ENCODE results near the gene SPOP. TPM values are rescaled to one million over a fixed set of nuclear protein-coding genes. Genes with fewer than 3 reads are reported as not detected.

The SPOP gene
- total RNA-seq, 1 experiment from 2014 or later: 52.3 TPM

DNA sequence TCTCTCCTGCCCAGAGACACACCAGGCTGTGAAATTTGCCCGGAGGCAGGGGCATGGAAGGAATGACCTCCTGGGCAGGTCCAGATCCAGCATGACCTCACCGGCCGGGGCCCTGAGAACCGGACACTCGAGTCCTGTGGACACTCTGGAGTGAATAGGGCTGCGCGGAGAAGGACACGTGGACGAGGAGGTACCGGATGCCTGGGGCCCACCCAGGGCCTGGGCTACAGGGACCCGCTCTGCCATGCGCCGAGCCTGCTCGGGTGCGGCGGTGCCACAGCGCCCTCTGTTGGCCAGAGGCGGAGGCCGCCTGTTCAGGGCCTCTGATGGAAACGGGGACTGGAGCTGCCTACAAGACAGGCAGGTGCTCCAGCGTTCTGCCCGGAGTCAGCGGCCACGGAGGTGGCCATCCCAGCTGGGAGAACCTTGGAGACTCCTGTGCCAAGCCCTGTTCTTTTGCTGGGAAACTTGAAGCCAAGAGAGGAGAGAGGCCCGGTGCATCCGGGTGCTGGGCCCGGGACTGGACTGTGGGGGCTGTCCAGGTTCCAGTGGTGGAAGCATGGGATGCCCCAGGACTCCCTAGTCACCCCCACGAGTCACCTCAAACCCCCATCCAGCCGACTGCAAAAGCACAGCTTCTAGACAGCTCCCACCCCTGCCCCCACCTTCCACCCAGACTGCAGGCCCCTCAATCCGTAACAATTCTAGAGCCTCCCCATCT is 121.5 kb downstream of the SPOP start:
- no peak overlapping the region for H3K27ac Mint-ChIP-seq (ENCODE audit: low read depth, unreplicated experiment)
- intact Hi-C loops (cut with micrococcal nuclease): loop anchor here (1.0 to 2.0 kb wide), 3 partner anchors 60 to 241 kb away; no protein-coding TSS in a partner anchor
- H3K4me1 Mint-ChIP-seq (ENCODE audit: insufficient read depth, unreplicated experiment): peaks cover 20% of the 10 kb centered on the region
- DNase-seq (ENCODE audit: unreplicated experiment): peak; percentile 63
- H3K9me3 Mint-ChIP-seq (ENCODE audit: unreplicated experiment): no peaks in the 10 kb centered on the region
- peak; percentile 98 for TF ChIP-seq CTCF (IDR thresholded peaks at IDR 0.05; ENCODE audit: unreplicated experiment)
- H3K4me3 Mint-ChIP-seq (ENCODE audit: unreplicated experiment): no peak overlapping the region
- H3K36me3 Mint-ChIP-seq (ENCODE audit: insufficient read depth, unreplicated experiment): no peaks in the 10 kb centered on the region
- peaks cover 11% of the 10 kb centered on the region for H3K27me3 Mint-ChIP-seq (ENCODE audit: insufficient read depth, unreplicated experiment)
- ChIA-PET CTCF (interaction anchor here (0.5 to 9.8 kb wide), 86 partner anchors 9 to 785 kb away, joined by 3 to 165 read pairs (median 5); partner anchors contain the start of genes NGFR, PHB1 and SLC35B1), POLR2A (interaction anchor here (0.6 to 2.0 kb wide), 12 partner anchors 9 to 500 kb away, joined by 3 to 8 read pairs (median 3); partner anchors contain the start of genes ITGA3, NGFR and SLC35B1)
- no TSS peak for BruUV-seq (replicated peaks)

DNA sequence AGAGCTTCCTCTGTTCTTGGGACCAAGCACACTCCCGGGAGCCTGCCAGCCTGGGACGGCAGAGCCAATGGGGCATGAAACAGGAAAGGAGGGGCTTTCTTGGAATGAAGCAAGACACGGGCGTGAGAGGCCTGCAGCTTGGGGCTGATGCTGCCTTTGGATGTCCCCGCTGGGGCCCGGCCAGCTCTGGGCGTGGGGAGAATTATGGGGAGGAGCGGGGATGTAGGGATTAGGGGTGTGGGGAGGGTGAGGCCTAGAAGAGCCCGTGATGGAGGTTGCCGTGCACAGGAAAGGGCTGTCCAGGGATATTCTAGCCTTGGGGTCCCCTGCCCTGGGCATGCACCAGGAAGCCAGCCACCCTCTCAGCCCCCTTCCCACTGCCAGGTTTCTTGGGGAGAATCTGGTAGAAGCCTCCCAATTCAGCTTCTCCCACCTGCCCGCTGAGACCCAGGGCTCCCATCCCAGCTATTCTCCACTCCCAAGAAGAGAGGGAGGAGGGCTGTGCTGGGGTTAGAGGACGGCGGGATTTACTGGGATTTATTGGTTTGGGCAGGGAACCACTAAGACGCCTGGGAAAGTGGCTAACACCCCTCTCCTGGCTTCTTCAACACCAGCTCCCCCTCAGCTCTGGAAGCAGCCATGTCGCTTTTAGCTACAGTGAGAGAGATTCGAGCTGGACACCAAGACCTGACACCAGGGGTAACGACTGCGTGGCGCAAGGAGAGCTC is 122.2 kb downstream of the SPOP start:
- POLR2A ChIA-PET: interaction anchor here (0.6 to 1.8 kb wide), 6 partner anchors 10 to 152 kb away, joined by 3 to 8 read pairs (median 4); partner anchors contain the start of genes NGFR and SLC35B1
- intact Hi-C loops (cut with micrococcal nuclease): loop anchor here (1.0 to 2.0 kb wide), 3 partner anchors 59 to 240 kb away; no protein-coding TSS in a partner anchor
- Mint-ChIP-seq H3K27ac (ENCODE audit: low read depth, unreplicated experiment) (no peak overlapping the region), H3K4me3 (ENCODE audit: unreplicated experiment) (no peak overlapping the region), H3K36me3 (ENCODE audit: insufficient read depth, unreplicated experiment) (no peaks in the 10 kb centered on the region), H3K27me3 (ENCODE audit: insufficient read depth, unreplicated experiment) (peaks cover 11% of the 10 kb centered on the region), H3K9me3 (ENCODE audit: unreplicated experiment) (no peaks in the 10 kb centered on the region), H3K4me1 (ENCODE audit: insufficient read depth, unreplicated experiment) (peaks cover 20% of the 10 kb centered on the region)
- no peak for TF ChIP-seq CTCF (IDR thresholded peaks at IDR 0.05; ENCODE audit: unreplicated experiment)
- BruUV-seq (replicated peaks): no TSS peak
- CTCF ChIA-PET: interaction anchor here (0.5 to 9.8 kb wide), 68 partner anchors 8 to 785 kb away, joined by 3 to 165 read pairs (median 5); partner anchors contain the start of genes NGFR, PHB1 and SLC35B1
- DNase-seq (ENCODE audit: unreplicated experiment): no peak

DNA sequence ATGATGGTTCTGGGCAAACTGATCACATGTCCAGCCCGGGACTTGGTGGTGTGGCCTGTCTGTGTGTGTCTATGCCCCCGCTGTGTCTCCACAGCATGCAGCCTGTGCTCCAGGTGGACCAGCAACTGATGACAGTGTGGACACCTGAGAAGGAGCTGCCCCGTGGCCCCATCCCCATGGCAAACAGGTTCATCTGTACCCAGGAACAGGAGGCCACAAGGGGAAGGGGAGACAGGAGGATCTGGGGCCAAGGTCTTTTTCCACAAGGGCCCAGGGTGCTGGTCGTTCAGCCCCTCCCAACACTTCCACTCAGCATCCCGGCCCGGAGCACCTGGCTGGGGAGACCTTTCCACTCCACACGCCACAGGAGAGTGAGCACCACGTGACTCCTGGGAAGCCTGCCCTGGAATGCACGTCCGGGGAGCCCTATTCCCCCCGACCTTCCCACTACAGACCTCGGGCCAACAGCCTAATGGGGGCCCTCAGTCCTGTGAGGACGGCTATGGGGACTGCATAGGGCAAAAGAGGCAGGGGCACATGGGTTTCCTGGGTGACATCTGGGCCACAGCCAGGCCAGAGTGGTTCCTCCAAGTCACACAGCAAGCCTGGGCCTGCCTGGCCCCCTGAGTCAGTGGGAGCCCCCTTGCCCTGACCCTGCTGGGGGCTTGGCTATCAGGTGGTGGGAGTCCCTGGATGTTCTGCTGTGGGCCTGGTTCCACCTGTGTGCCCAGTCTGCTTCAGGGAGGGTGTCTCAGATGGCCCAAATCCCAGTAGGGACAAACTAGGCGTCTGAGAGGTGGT is 123.0 kb downstream of the SPOP start:
- Mint-ChIP-seq H3K27ac (ENCODE audit: low read depth, unreplicated experiment) (no peak overlapping the region), H3K36me3 (ENCODE audit: insufficient read depth, unreplicated experiment) (no peaks in the 10 kb centered on the region), H3K4me1 (ENCODE audit: insufficient read depth, unreplicated experiment) (peaks cover 20% of the 10 kb centered on the region), H3K27me3 (ENCODE audit: insufficient read depth, unreplicated experiment) (peaks cover 11% of the 10 kb centered on the region), H3K4me3 (ENCODE audit: unreplicated experiment) (no peak overlapping the region), H3K9me3 (ENCODE audit: unreplicated experiment) (no peaks in the 10 kb centered on the region)
- CTCF ChIA-PET: interaction anchor here (0.6 to 9.8 kb wide), 32 partner anchors 7 to 419 kb away, joined by 3 to 165 read pairs (median 6); partner anchors contain the start of genes NGFR and PHB1
- POLR2A ChIA-PET: interaction anchor here (1.6 kb wide), 1 partner anchor 58 kb away, joined by 8 read pairs; no protein-coding TSS in a partner anchor
- DNase-seq (ENCODE audit: unreplicated experiment): no peak
- no peak for TF ChIP-seq CTCF (IDR thresholded peaks at IDR 0.05; ENCODE audit: unreplicated experiment)
- intact Hi-C loops (cut with micrococcal nuclease): no loop called here
- BruUV-seq (replicated peaks): no TSS peak
